ENCODE data around the gene S1PR4.
"Not testable (repeated sequence)": the region's sequence is repeated elsewhere in the genome, so short reads cannot be mapped to it uniquely, and the experiment has no call there.

The S1PR4 gene

DNA sequence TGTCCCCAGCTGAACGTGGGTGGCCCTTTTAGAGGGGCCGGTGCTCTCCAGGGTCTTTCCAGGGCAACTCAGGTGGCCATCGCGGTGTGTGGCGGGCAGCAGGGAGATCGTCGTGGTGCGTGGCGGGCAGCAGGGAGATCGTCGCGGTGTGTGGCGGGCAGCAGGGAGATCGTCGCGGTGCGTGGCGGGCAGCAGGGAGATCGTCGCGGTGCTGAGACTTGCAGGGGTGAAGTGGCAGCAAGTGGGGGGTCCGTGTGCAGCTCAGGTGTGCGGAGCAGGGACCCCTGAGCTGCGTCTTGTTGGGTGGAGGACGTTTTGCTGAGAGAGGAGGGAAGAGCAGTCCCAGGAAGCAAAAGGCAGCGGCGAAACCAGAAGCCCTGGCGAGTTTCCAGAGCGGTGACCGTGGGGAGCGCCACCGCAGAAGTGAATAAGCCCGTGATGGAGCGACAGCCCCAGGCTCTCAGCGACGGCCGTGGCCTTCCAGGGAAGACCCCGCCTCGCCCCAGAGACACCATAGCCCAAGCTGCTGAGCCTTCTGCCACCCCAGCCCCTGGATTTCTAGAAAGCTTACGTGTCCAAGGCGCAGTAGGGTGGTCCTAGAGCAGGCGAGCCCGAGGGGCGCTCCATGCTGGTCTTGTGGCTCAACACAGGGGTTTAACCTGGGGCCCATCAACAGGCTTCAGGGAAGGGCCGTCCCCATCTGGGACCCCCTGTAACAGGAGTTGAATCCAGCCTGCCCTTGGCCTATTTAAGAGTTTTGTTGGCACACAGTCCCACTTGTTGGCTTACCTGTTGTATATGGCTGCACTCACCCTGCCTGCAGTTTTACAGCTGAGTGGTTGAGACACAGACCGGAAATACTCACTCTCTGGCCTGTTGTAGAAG, 12.6 kb downstream of the S1PR4 start:
- DNase-seq (ENCODE audit: extremely low read depth, low read depth): no peak
- H3K4me3 ChIP-seq (replicated peaks; ENCODE audit: low read depth, low read length): no peak overlapping the region
- TF ChIP-seq, protein P1, sequence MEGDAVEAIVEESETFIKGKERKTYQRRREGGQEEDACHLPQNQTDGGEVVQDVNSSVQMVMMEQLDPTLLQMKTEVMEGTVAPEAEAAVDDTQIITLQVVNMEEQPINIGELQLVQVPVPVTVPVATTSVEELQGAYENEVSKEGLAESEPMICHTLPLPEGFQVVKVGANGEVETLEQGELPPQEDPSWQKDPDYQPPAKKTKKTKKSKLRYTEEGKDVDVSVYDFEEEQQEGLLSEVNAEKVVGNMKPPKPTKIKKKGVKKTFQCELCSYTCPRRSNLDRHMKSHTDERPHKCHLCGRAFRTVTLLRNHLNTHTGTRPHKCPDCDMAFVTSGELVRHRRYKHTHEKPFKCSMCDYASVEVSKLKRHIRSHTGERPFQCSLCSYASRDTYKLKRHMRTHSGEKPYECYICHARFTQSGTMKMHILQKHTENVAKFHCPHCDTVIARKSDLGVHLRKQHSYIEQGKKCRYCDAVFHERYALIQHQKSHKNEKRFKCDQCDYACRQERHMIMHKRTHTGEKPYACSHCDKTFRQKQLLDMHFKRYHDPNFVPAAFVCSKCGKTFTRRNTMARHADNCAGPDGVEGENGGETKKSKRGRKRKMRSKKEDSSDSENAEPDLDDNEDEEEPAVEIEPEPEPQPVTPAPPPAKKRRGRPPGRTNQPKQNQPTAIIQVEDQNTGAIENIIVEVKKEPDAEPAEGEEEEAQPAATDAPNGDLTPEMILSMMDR (IDR thresholded peaks at IDR 0.05; ENCODE audit: low read depth, low read length, missing control alignments): no peak

DNA sequence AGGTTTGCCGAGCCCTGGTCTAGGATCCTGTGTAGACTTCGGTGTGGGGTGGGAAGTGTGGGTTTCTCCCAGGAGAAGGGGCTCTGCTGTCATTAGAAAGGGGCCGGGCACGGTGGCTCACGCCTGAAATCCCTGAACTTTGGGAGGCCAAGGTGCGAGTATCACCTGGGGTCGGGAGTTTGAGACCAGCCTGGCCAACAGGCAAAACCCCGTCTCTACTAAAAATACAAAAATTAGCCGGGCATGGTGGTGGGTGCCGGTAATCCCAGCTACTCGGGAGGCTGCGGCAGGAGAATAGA, 13.2 kb downstream of the S1PR4 start:
- not testable (repeated sequence) for DNase-seq (ENCODE audit: extremely low read depth, low read depth); H3K4me3 ChIP-seq (replicated peaks; ENCODE audit: low read depth, low read length)

DNA sequence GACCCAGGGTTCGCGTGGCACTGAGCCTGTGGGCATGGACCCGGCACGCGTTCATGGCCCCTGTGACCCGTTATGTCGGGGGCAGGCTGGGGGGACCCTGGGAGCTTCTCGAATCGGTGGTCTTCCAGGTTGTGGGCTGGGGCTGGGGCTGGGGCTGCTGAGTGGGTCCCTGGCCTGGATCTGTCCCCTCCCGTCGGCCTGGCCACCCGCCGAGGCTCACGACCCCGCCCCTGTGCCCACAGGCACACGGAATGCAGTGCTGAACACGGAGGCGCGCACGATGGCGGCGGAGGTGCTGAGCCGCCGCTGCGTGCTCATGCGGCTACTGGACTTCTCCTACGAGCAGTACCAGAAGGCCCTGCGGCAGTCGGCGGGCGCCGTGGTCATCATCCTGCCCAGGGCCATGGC, 13.7 kb downstream of the S1PR4 start:
- TF ChIP-seq, protein P1 (IDR thresholded peaks at IDR 0.05; ENCODE audit: low read depth, low read length, missing control alignments): no peak
- H3K4me3 ChIP-seq (replicated peaks; ENCODE audit: low read depth, low read length): no peak overlapping the region
- no peak for DNase-seq (ENCODE audit: extremely low read depth, low read depth)

DNA sequence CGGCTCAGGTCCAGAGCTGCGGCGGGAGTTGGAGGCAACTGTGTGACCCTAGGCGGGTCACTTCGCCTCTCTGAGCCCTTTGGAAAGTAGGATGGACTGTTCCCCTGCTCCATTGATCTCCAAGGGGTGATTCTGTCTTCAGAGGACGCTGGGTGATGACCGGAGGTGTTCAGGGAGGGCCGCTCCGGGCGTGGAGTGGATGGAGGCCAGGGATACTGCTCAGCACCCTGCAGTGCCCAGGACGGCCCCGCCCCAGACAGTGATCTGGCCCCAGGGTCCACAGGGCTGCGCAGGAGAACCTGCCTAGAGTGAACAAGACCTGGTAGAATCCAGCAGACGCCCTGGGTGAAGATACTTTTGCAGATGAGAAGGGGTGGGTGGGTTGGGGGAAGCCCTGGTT, 14.1 kb downstream of the S1PR4 start:
- TF ChIP-seq, protein P1 (IDR thresholded peaks at IDR 0.05; ENCODE audit: low read depth, low read length, missing control alignments): no peak
- no peak for DNase-seq (ENCODE audit: extremely low read depth, low read depth)
- H3K4me3 ChIP-seq (replicated peaks; ENCODE audit: low read depth, low read length): no peak overlapping the region

DNA sequence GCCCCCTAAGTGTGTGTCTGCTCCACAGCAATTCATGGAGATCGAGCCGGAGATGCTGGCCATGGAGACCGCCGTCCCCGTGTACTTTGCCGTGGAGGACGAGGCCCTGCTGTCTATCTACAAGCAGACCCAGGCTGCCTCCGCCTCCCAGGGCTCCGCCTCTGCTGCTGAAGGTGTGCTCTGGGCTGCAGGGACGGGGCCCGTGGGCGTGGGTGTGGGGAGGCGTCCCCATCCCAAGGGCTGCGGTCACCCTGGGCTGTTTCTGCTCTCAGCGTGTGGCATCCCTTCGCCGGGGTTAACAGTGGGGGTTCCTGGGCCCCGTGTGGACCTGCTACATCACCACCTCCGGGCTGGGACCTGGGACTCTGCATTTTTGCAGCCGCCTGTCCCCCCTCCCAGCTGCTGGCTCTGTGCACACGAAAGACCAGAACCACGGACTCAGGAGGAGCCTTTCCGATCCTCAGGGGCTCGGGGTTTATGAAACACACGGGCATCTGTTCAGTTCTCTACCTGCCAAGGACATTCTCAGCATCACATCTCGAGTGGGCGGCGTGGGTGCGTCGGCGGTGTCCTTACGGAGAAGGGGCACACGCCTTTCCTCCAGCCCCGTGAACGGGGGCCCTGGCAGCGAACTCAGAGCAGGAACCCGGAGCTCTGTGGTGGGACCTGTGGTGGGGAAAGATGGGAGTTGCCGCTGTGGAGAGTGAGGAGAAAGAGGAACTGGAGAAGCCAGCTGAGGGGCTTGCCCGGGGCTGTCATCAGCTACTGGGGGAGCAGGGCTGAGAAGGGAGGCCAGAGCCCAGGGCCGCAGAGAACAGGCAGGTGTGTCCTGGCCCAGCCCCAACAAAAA, 14.9 kb downstream of the S1PR4 start:
- TF ChIP-seq, protein P1 (IDR thresholded peaks at IDR 0.05; ENCODE audit: low read depth, low read length, missing control alignments): no peak
- no peak overlapping the region for H3K4me3 ChIP-seq (replicated peaks; ENCODE audit: low read depth, low read length)
- DNase-seq (ENCODE audit: extremely low read depth, low read depth): no peak

DNA sequence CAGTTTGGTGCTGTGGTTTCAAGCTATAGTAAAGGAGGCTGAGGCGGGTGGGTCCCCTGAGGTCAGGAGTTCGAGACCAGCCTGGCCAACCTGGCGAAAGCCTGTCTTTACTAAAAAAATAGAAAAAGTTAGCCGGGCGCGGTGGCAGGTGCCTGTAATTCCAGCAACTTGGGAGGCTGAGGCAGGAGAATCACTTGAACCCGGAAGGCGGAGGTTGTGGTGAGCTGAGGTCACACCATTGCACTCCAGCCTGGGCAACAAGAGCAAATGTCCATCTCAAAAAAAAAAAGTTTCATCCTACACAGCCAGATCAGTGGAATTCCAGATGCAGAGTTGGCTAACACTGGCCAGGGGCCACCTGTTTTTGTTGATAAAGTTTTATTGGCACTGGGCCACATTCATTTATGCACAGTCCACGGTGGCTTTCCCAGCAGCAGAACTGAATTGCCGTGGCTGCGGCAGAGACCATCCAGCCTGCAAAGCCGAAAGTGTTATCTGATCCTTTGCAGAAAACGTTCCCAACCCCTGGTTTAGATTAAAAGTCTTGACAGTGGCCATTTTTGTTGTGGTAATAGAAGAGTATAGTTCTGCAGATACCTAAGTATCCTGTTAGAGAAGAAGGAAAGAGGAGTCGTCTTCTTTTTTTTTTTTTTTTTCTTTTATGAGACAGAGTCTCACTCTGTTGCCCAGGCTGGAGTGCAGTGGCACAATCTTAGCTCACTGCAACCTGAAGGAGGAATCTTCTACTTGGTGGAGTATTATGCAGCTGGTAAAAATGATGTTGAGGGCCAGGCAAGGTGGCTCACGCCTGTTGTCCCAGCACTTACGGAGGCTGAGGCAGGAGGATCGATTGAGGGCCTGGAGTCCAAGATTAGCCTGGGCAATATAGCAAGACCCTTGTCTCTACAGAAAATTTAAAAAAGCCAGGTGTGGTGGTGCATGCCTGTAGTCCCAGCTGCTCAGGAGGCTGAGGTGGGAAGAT, 15.8 kb downstream of the S1PR4 start:
- no peak for DNase-seq (ENCODE audit: extremely low read depth, low read depth)
- H3K4me3 ChIP-seq (replicated peaks; ENCODE audit: low read depth, low read length): no peak overlapping the region
- TF ChIP-seq, protein P1 (IDR thresholded peaks at IDR 0.05; ENCODE audit: low read depth, low read length, missing control alignments): no peak

Measured in HFF-Myc (cell line).